ENCODE measurements around the gene FAT1. TPM values are rescaled to one million over a fixed set of nuclear protein-coding genes. Genes with fewer than 3 reads are reported as not detected.
"Not testable (repeated sequence)": the region's sequence is repeated elsewhere in the genome, so short reads cannot be mapped to it uniquely, and the experiment has no call there.

Gene FAT1
- total RNA-seq, 4 donors from 2014 or later, result 321 to 477 (median 380) TPM

GRCh38 chr4:186666252-186666651 lies 57.4 kb downstream of the FAT1 start:
- H3K4me3 ChIP-seq, result no peak overlapping the region
- H3K27me3 ChIP-seq, result no peaks in the 10 kb centered on the region
- in situ Hi-C loops (cut with MboI; ENCODE audit: low pct_ligation_motif_present in 1 of 4, low pct_unique_long_range_greater_than_20kb in 1 of 4, low sequenced_read_pairs in 3 of 4) (no loop called here), intact Hi-C loops (cut with DNase I; ENCODE audit: low total_unique reads) (no loop called here)
- H3K27ac ChIP-seq, result peak overlapping the region; percentile 38 to 63 (median 45)
- no peaks in the 10 kb centered on the region for H3K9me3 ChIP-seq
- no peak for DNase-seq
- H3K4me1 ChIP-seq, result peaks cover 3 to 47% (median 22%) of the 10 kb centered on the region in 4 donors
- no peaks in the 10 kb centered on the region for H3K36me3 ChIP-seq
- TF ChIP-seq POLR2AphosphoS5 (IDR thresholded peaks at IDR 0.05) (peak; percentile 23 to 71 (median 57)), EP300 (IDR thresholded peaks at IDR 0.05; ENCODE audit: low read depth) (peak; percentile 96), CTCF (IDR thresholded peaks at IDR 0.05) (no peak), POLR2A (IDR thresholded peaks at IDR 0.05) (no peak)
- WGBS, 2 donors (ENCODE audit: low coverage in 1 of 2), result 39 to 41% methylated on average over 4 of the region's 4 CpGs

- peak; percentile 70 for DNase-seq
- Histone ChIP-seq H3K9me3 (no peaks in the 10 kb centered on the region), H3K36me3 (no peaks in the 10 kb centered on the region), H3K27ac (peak overlapping the region; percentile 35 to 80 (median 78)), H3K4me1 (peaks cover 3 to 46% (median 31%) of the 10 kb centered on the region in 4 donors), H3K4me3 (no peak overlapping the region), H3K27me3 (no peaks in the 10 kb centered on the region)
- in situ Hi-C loops (cut with MboI; ENCODE audit: low pct_ligation_motif_present in 1 of 4, low pct_unique_long_range_greater_than_20kb in 1 of 4, low sequenced_read_pairs in 3 of 4) (no loop called here), intact Hi-C loops (cut with DNase I; ENCODE audit: low total_unique reads) (no loop called here)
- TF ChIP-seq EP300 (IDR thresholded peaks at IDR 0.05; ENCODE audit: low read depth), result no peak
- no peak for TF ChIP-seq POLR2A (IDR thresholded peaks at IDR 0.05)
- no peak for TF ChIP-seq POLR2AphosphoS5 (IDR thresholded peaks at IDR 0.05)
- TF ChIP-seq CTCF (IDR thresholded peaks at IDR 0.05), result no peak
- WGBS, 2 donors (ENCODE audit: low coverage in 1 of 2), result 66% methylated on average over 4 of the region's 4 CpGs; no CpG with 5 or more reads in 1 of the 2 donors
Observed at GRCh38 chr4:186660403-186660802, 63.3 kb downstream of the FAT1 start.

- Histone ChIP-seq H3K4me3 (no peak overlapping the region), H3K9me3 (no peaks in the 10 kb centered on the region), H3K27ac (peak overlapping the region; percentile 35 to 80 (median 78)), H3K27me3 (no peaks in the 10 kb centered on the region), H3K4me1 (peaks cover 3 to 46% (median 31%) of the 10 kb centered on the region in 4 donors), H3K36me3 (no peaks in the 10 kb centered on the region)
- 70 to 73% methylated on average over 2 to 14 of the region's 14 CpGs for WGBS, 2 donors (ENCODE audit: low coverage in 1 of 2)
- no peak for DNase-seq
- intact Hi-C loops (cut with DNase I; ENCODE audit: low total_unique reads) (no loop called here), in situ Hi-C loops (cut with MboI; ENCODE audit: low pct_ligation_motif_present in 1 of 4, low pct_unique_long_range_greater_than_20kb in 1 of 4, low sequenced_read_pairs in 3 of 4) (no loop called here)
- no peak for TF ChIP-seq EP300 (IDR thresholded peaks at IDR 0.05; ENCODE audit: low read depth)
- TF ChIP-seq POLR2A (IDR thresholded peaks at IDR 0.05), result no peak
- no peak for TF ChIP-seq CTCF (IDR thresholded peaks at IDR 0.05)
- no peak for TF ChIP-seq POLR2AphosphoS5 (IDR thresholded peaks at IDR 0.05)
Observed at GRCh38 chr4:186659935-186660334, 63.7 kb downstream of the FAT1 start.

GRCh38 chr4:186659456-186659855 lies 64.2 kb downstream of the FAT1 start:
- peak; percentile 50 for DNase-seq

GRCh38 chr4:186658657-186659056 lies 65.0 kb downstream of the FAT1 start:
- peaks cover 3 to 40% (median 27%) of the 10 kb centered on the region in 4 donors for H3K4me1 ChIP-seq
- DNase-seq, result no peak
- no peaks in the 10 kb centered on the region for H3K27me3 ChIP-seq
- in situ Hi-C loops (cut with MboI; ENCODE audit: low pct_ligation_motif_present in 1 of 4, low pct_unique_long_range_greater_than_20kb in 1 of 4, low sequenced_read_pairs in 3 of 4), result no loop called here
- H3K4me3 ChIP-seq, result no peak overlapping the region
- TF ChIP-seq CTCF (IDR thresholded peaks at IDR 0.05), result no peak
- TF ChIP-seq EP300 (IDR thresholded peaks at IDR 0.05; ENCODE audit: low read depth), result no peak
- no peak for TF ChIP-seq POLR2AphosphoS5 (IDR thresholded peaks at IDR 0.05)
- no peak for TF ChIP-seq POLR2A (IDR thresholded peaks at IDR 0.05)
- WGBS, 2 donors (ENCODE audit: low coverage in 1 of 2), result 88 to 91% methylated on average over 15 to 20 of the region's 20 CpGs
- no peaks in the 10 kb centered on the region for H3K9me3 ChIP-seq
- peak overlapping the region in 3 of 4 donors; percentile 78 to 80 (median 79) for H3K27ac ChIP-seq
- H3K36me3 ChIP-seq, result no peaks in the 10 kb centered on the region
- intact Hi-C loops (cut with DNase I; ENCODE audit: low total_unique reads), result no loop called here

More at GRCh38 chr4:186659456-186659855, 64.2 kb downstream of the FAT1 start:
- peaks cover 3 to 41% (median 30%) of the 10 kb centered on the region in 4 donors for H3K4me1 ChIP-seq
- H3K4me3 ChIP-seq; H3K9me3 ChIP-seq; H3K27me3 ChIP-seq; H3K36me3 ChIP-seq; intact Hi-C loops (cut with DNase I; ENCODE audit: low total_unique reads); in situ Hi-C loops (cut with MboI; ENCODE audit: low pct_ligation_motif_present in 1 of 4, low pct_unique_long_range_greater_than_20kb in 1 of 4, low sequenced_read_pairs in 3 of 4): not testable (repeated sequence)
- WGBS, 2 donors (ENCODE audit: low coverage in 1 of 2), result 75% methylated on average over 16 of the region's 16 CpGs; no CpG with 5 or more reads in 1 of the 2 donors
- H3K27ac ChIP-seq, result peak overlapping the region; percentile 35 to 80 (median 78)
